HG03060 (cell line): ENCODE measurements around the gene GDF10.

Experiments
- ATAC-seq: cut with Tn5 transposase; IDR thresholded peaks from one replicate; pipeline ENCODE4 v1.9.1; 2021; ENCODE audit warnings: low read depth, moderate number of reproducible peaks; ENCODE audit not compliant: unreplicated experiment

The GDF10 gene

DNA sequence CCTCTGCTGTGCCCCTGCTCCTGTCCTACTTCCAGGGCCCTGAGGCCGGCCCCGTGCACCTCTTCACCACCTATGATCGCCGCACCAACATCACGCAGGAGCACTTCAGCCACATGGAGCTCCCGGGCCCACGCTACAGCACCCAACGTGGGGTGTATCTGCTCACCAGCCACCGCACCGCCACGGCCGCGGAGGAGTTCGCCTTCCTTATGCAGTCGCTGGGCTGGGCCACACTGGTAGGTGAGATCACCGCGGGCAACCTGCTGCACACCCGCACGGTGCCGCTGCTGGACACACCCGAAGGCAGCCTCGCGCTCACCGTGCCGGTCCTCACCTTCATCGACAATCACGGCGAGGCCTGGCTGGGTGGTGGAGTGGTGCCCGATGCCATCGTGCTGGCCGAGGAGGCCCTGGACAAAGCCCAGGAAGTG is 50.0 kb downstream of the GDF10 start:
- no peak for ATAC-seq

DNA sequence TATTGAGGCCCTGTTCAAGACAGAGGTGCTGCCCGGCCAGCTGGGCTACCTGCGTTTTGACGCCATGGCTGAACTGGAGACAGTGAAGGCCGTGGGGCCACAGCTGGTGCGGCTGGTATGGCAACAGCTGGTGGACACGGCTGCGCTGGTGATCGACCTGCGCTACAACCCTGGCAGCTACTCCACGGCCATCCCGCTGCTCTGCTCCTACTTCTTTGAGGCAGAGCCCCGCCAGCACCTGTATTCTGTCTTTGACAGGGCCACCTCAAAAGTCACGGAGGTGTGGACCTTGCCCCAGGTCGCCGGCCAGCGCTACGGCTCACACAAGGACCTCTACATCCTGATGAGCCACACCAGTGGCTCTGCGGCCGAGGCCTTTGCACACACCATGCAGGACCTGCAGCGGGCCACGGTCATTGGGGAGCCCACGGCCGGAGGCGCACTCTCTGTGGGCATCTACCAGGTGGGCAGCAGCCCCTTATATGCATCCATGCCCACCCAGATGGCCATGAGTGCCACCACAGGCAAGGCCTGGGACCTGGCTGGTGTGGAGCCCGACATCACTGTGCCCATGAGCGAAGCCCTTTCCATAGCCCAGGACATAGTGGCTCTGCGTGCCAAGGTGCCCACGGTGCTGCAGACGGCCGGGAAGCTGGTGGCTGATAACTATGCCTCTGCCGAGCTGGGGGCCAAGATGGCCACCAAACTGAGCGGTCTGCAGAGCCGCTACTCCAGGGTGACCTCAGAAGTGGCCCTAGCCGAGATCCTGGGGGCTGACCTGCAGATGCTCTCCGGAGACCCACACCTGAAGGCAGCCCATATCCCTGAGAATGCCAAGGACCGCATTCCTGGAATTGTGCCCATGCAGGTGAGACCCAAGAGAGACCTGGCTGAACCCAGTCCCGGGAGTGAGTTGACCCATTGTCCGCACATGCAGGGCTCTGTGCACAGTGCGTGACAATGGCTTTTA is 51.0 kb downstream of the GDF10 start:
- no peak for ATAC-seq

DNA sequence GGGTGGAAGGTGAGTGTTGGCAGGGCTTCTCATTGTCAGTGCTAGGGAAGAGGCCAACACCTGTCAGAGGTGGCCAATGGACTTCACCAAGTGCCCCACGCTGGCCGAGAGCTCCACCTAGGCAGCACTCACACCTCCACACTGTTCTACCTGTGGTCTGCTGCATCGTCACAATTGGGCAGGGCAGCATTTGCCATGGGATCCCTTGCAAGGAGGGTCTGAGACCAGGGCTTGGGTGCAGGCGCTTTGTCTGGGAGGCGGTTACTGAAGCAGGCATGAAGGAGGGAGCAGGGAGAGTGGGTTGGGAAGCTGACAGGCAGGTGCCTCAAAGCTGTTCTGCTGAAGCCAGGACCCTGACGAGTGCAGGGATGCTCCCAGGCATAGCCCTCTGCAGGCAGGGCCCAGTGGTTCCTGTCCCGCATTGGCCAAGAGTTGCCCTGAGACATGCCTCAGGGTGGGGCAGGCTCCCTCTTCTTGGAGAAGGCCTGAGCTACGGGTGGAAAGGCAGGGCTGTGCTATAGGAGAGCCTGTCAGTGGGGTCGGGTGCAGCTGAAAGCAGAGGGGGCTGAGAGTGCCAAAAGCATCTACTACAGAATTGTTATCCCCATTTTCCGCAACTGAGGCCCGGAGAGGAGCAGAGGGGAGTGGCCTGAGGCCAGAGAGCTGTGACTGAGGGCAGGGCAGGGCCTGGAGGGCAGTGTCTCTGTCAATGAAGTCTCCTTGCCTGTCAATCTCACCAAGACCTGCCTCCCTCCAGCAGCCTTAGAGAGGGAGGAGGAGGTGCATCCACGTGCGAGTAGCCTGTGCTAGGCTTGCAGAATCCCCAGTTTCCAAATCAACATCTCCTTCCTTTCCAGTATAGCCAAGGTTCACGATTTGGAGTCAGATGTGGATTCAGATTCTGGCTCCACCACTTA is 52.2 kb downstream of the GDF10 start:
- ATAC-seq: no peak

DNA sequence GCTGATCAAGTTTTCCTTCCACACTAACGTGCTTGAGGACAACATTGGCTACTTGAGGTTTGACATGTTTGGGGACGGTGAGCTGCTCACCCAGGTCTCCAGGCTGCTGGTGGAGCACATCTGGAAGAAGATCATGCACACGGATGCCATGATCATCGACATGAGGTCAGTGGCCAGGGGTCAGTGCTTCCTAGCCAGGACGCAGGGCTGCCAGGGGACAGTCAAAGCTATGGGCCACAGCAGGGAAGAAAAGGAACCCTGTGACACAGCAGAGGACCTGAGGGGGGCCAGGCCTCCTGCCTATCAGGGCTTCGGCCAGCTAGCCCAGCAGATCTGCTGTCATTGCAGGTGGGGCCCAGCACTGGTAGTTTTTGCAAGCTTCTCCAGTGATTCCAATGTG is 53.4 kb downstream of the GDF10 start:
- ATAC-seq: no peak

DNA sequence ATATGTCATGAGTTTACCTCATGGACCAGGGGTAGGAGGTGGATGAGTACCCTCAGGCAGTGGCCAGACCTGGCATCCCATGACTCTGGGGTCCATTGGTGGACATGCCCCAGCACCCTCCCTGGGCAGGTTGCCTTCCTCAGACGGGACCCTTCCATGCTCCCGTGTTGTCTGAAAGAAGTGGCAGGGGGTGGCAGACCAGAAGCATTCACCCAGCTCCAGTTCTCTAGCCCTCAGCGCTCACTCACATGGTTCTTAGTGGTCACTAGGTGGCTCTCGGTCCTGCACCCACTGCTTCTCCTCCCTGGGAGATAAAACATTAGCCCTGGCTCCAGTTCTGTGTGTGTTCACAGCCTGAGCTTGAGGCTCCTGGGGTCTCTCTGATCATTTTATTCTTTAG is 54.2 kb downstream of the GDF10 start:
- ATAC-seq: no peak

DNA sequence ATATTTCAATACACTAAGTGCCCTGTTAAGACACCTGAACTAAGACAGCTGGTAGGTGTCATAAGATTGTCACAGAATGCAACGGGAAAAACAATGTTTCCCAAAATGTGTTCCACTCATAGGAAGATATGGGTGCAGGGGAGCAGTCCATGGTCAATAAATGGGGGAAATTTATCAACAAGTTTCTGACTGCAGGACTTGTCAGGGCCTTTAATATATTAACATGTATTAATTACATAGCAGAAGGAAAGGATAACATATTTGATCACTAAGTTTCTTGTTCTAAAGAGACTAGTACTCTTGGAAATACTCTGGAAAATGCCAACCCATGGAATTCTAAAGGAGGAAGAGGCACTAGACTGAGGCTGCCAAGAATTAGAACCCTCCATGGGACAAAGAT is 54.9 kb downstream of the GDF10 start:
- ATAC-seq: no peak

DNA sequence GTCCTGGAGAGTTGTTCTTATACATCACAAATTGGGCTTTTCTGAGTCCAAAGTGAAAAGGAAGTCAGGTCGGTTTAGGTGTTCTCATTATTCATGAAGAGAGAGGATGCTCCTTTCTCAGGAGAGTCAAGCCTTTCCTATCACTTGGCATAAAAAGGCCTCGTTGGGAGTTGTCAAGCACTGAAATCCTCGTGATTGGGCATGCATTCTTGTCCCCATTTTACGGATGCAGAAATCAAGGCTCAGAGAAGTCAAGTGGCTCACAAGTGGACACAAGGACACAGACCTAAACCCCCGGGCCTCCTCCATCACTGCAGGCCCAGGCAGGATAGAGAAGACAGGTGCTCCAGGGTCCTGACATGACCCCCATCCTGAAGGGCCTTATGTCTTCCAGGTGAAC is 56.7 kb downstream of the GDF10 start:
- no peak for ATAC-seq

DNA sequence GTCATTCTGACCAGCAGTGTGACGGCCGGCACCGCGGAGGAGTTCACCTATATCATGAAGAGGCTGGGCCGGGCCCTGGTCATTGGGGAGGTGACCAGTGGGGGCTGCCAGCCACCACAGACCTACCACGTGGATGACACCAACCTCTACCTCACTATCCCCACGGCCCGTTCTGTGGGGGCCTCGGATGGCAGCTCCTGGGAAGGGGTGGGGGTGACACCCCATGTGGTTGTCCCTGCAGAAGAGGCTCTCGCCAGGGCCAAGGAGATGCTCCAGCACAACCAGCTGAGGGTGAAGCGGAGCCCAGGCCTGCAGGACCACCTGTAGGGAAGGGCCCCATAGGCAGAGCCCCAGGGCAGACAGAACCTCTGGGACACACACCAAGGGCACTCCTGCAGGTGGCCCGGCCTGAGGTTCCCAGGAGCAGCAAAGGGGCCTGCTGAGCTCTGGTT is 57.2 kb downstream of the GDF10 start:
- no peak for ATAC-seq

DNA sequence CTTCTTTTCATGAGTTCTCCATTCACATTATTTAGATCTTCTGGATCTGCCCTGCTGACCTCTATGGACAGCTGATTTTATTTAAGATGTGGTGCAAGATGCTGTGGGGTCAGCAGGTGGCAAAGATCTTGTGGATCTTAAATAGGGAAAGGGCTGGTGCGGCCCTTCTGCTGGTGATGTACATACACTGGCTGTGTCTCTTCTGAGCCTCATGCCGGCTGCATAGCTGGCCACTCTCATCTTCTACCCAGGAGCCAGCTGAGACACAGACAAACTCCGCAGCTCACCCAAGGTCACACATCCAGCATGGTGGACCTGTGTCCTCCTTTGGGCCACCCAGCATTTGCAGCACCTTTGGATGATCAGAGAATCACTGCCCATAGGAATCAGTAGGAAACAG is 57.9 kb downstream of the GDF10 start:
- ATAC-seq: no peak

DNA sequence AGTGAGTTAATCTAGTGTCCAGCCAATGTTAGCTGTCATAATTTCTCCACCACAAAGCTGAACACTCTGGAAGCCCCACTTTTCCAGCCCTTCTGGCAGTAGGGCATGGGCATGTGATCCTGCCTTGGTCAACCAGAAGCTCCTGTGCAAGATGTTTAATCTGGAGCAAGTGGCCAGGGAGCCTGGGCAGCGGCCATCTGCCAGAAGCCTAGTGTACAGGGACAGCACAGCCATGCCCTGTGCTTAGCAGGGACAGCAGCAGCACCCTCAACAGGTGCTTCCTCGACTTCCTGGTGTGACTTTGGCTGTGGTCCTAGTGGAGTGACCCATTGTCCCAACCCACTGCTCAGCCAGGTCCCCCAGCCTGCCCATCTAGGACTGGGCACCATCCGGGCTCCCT is 58.5 kb downstream of the GDF10 start:
- no peak for ATAC-seq

DNA sequence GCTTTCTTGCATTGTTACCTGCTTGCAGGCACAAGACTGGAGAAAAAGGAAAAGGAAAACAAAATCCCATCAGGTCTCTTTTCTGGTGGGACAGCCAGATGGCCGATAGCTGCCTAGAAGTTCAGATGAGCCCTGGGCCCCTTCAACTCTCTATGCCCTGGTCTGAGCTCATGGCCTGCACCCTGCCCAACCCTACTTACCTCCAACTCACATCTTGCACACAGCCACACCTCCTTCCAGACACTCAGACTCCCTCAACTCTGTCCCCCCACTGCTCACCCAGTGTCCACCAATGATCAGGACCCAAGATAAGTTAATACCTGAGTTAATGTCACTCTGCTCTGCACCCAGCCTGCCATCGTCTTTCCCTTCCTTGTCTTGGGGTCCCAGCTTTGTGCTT is 59.1 kb downstream of the GDF10 start:
- no peak for ATAC-seq

DNA sequence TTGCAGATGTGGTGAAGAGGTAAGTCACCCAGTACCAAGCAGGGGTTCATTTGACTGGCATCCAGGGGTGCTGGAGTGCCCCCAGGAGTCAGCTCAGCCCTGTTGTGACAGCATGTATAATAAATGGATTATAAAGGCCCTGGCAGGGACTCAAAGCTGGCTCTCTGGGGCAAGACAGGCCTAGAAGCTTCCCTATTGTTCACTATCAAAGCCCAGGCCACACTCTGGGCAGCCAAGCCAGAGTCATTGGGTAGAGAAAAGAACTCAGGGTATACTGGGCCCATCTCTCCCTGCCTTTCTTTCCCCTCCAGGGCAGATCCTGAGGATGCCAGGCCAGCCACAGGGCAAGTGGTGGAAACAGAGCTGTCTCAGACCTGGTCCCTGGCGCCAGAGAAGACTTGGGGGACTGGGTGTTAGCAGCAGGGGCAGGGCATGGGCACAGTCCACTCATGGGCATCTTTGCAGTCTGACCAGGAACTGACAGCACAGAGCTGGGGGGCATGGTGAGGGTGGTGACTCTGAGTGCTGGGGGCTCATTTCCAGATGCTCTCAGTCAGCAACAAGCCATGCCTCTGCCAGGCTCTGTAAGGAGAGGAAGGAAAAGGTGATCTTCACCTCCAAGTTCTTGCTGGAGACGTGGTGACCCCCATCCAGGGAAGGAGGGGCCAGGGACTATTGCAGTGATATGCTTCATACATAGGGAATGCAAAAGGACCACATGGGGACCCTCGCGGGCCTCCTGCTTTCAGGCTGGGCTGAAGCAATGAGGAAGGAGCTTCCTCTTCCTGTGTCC is 59.8 kb downstream of the GDF10 start:
- no peak for ATAC-seq

DNA sequence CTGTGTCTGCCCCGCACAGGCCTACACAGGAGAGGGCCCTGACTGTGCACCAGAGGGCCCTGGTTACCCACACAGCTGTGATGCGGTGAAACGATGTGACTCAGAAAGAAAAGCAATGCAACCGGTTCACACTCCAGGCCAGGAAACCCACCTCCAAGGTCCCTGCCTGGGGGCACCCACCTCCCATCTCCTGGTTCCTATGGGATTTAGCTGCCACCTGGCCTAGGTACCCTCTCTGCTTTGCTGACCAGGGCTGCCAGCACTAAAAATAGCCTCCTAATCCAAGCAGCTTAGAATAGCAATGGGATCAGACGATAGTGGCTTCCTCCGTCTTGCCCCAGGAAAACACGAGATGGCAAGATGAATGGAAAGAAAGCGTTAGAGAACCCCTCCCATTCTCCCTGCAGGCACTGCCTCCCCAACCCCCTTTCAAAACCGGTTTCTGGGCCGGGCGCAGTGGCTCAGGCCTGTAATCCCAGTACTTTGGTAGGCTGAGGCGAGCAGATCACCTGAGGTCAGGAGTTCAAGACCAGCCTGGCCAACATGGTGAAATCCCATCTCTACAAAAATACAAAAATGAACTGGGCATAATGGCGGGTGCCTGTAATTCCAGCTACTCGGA is 60.5 kb downstream of the GDF10 start:
- ATAC-seq: no peak

DNA sequence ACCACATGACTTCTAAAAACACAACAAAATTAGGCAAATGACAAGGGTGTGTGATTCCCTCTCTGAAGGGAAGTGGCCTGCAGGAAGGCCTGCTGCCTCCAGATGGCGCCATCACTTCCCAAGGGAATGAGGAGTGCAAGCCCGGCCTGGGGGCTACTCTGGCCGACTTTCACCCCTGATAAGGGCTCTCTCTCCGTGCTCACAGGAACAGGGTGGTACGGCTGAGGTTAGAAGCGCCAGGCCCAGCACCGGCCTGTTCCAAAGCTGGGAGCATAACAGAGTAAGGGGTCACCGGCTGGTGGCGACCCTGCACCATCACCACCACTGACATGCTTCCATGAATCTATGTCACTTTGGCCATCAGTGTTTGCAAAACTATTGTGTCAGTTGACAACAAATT is 61.3 kb downstream of the GDF10 start:
- no peak for ATAC-seq

DNA sequence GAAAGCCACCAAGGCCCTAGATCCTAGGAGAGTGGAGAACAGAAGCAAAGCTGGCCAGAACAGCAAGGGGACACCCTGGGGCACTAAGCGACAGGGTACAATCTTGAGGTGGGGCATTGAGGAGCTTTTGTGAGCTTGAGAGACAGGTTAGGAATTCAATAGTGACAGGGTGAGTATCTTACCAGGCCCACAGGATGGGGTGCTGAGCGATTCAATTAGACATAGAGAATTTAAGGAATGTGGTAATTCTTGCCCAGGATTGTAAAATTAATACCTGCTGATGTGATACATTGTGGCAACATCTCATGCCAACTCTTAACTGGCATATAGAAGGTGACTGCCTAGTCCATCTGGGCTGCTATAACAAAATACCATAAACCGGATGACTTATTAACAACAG is 62.2 kb downstream of the GDF10 start:
- ATAC-seq: no peak
